Measurements from ENCODE around the gene ASB6.

ASB6 gene

DNA sequence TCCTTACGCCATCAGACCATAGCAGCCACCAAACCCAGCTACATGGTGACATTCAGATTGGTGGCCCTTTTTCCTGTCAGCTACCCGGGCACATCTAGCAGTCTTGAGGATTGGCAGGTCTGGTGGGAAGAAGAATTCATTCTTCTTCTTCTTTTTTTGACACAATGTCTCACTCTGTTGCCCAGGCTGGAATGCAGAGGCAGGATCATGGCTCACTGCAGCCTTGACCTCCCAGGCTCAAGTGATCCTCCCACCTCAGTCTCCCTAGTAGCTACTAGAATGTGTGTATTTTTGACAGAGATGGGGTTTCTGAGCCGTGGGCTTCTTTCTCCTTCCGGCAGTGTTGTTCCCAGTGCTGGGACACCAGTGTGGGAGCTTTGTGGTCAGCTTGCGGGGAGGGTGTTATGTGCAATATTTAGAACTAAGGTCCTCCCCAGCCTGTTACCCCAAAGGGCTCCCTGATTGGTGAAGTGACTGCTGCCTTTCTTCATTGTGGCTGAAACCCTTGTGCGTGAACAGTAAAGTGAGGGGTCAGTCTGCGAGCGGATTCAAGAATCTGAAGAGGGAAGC lies 12.6 kb downstream of the ASB6 start:
- Mint-ChIP-seq H3K4me3 (peak overlapping the region; percentile 84), H3K9me3 (no peaks in the 10 kb centered on the region), H3K4me1 (ENCODE audit: low read depth) (peaks cover 73% of the 10 kb centered on the region), H3K36me3 (ENCODE audit: low read depth) (peaks cover 83% of the 10 kb centered on the region), H3K27ac (peak overlapping the region; percentile 87), H3K27me3 (no peaks in the 10 kb centered on the region)
- DNase-seq = no peak

DNA sequence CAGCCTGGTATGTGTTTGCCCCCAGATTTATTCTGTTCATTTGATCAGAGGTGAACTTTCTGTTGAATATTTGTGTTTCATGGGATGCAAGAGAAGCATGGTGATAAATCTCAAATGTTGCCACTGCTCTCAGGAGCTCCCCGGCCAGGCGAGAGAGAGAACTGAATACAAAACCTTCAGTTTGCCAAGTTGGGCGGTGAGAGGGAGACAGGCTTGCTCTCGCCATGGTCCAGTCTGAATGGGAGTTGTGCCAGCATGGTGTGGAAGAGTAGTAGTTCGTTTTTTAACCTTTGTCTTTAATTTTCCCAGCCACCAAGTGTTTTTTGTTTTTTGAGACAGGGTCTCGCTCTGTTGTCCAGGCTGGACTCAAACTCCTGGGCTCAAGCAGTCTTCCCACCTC lies 13.2 kb downstream of the ASB6 start:
- Mint-ChIP-seq H3K9me3 (no peaks in the 10 kb centered on the region), H3K27ac (peak overlapping the region; percentile 87), H3K4me3 (peak overlapping the region; percentile 84), H3K4me1 (ENCODE audit: low read depth) (peaks cover 77% of the 10 kb centered on the region), H3K36me3 (ENCODE audit: low read depth) (peaks cover 78% of the 10 kb centered on the region), H3K27me3 (no peaks in the 10 kb centered on the region)
- no peak for DNase-seq

DNA sequence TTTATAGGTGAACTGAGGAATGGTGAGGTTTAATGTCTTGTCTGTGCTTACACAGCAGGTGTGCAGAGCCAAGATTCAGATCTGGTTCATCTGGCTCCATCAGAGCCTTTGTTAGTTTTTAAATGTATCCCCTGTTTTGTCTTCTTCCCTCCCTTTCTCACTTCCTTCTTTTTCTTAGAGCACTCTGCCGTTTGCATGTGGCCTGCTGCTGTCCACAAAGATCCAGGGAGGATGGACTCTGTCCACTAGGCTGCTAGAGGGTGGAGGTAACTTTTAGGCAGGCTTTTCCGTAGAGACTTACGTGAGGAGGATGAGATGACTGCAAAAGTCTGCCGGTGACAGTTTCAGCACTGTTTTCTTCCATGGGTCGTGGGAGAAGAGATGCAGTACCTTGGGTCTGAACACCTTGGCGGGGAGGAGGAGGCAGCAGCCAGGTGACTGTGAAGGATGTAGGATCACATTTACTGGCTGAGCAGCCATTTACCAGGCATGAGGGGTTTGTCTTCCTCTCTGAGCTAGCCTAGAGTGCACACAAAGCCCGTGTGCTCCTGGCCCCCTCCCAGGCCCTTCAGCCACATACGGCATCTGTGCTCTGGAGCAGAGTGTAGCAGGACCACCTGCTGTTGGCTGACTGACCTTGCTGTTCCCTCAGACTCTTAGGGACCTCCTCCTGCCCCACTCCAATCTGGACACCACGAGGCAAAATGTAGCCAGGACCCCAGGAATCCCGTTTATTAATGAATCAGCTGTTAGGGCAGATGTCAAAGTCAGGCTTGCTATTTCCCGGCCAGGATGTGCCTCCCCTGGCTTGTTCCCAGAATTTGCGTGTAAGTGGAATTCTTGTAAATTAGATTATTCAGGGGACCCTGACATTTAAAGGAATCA lies 14.2 kb downstream of the ASB6 start:
- Mint-ChIP-seq H3K4me1 (ENCODE audit: low read depth) (peaks cover 78% of the 10 kb centered on the region), H3K27ac (peak overlapping the region; percentile 88), H3K9me3 (no peaks in the 10 kb centered on the region), H3K4me3 (peak overlapping the region; percentile 84), H3K36me3 (ENCODE audit: low read depth) (peaks cover 69% of the 10 kb centered on the region), H3K27me3 (no peaks in the 10 kb centered on the region)
- no peak for DNase-seq

DNA sequence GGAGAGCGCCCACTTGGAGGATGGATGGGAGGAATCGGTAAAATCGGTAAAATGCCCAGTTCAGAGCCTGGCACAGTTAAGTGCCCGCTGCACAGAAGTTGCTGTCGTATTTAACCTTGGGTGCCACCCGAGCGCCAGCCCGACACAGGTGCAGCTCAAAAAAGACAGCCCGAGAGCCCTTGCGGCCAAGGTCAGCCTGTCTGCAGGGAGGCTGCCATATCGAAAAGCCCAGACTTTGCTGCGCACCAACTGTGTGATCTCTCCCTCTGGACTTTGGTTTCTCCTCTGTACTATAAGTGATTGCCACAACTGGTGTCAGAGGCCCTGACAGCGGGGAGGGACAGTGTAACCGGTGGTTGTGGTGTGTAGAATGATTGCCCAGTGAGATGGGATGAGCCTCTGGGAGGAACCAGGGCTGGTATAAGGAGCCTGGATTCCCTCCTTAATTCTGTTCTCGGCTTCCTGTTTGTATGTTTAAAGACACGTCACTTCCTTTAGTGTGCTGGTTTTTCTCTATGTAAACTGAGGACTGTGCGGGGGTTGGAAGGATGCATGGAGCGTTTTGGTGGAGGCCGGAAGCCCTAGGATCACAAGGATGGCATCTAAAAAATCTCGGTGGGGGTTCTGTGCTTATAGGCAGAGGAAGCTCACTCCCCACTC lies 15.2 kb downstream of the ASB6 start:
- Mint-ChIP-seq H3K27ac (peak overlapping the region; percentile 88), H3K36me3 (ENCODE audit: low read depth) (peaks cover 58% of the 10 kb centered on the region), H3K4me1 (ENCODE audit: low read depth) (peaks cover 68% of the 10 kb centered on the region), H3K4me3 (peak overlapping the region; percentile 84), H3K9me3 (no peaks in the 10 kb centered on the region), H3K27me3 (peaks cover 3% of the 10 kb centered on the region)
- DNase-seq = peak; percentile 65

DNA sequence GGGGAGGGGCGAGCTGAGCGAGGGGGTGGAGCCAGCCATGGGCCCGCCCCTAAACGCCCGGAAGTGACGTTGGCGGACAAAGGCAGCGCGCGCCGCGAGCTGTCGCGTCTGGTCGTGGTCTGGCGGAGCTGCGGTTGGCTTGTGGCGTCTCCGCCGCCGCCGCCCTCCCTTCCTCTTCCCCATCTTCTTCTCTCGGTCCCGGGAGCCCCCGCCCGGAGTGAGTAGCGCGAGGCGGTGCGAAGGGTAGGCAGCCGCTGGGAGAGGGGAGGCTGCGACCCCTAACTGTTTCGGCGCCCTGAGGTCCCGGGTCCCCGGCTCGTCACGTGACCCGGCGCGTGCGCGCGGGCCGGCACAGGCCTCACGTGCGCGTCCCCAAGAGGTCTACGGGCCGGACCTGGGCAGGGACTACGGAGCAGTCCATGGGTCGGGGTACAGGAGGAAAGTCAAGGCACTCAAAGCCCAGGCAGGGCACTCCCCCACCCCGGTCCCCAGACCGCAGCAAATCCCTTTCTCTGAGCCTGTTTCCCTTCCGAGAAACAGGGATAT lies 15.8 kb downstream of the ASB6 start, which contains the start of gene NTMT1:
TSS of gene NTMT1 (plus strand) at position 85 of the 546 bp plus-strand sequence. CDS start 6,541 bp downstream, outside the sequence.
- Mint-ChIP-seq H3K4me1 (ENCODE audit: low read depth) (peaks cover 62% of the 10 kb centered on the region), H3K4me3 (peak within 1 kb of the TSS; percentile 84), H3K27ac (peak within 1 kb of the TSS; percentile 91), H3K9me3 (no peaks in the 10 kb centered on the region), H3K36me3 (ENCODE audit: low read depth) (peaks cover 52% of the 10 kb centered on the region), H3K27me3 (peaks cover 9% of the 10 kb centered on the region)
- peak; percentile 97 for DNase-seq

DNA sequence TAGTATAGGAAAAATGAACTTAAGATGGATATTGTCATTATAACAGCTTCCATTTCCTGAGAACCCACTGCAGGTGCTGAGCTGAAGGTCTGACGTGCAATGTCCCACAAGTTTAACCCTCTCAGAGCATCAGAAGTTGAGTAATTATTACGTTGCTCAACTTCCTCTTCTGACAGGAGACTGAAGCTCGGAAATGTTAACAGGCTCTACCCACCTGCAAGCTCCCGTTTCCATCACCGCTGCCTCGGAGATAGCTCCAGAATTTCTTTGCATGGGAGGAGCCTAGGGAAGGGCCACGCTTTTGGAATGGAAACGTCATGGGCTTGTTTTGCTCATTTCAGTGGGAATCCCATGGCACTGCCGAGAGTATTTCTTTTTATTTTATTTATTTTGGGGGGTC lies 17.0 kb downstream of the ASB6 start:
- DNase-seq = no peak
- peaks cover 54% of the 10 kb centered on the region for H3K4me1 Mint-ChIP-seq (ENCODE audit: low read depth)

DNA sequence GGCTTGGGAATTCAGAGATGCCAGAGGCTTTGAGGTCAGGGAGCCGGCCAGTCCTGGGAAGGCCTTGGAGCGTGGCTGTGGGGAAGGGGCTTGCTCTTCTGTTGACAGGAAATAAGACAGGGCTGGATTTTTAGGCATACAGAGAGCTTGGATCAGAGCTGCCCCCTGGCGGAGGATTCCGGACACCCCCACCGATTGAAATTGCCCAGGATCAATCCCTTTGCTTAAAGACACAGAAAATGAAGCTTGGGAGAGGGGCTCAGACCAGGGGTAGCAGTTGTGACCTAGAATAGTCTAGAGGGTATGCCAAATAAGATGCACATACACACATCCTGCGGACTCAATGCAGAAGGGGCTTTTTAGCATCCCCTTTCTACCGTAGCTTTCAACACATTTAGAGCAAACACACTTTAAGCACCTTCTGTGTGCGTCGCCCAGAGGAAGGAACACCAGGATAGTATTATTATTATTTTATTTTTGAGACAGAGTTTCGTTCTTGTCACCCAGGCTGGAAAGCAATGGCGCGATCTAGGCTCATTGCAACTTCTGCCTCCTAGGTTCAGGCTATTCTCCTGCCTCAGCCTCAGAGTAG lies 17.7 kb downstream of the ASB6 start:
- peaks cover 33% of the 10 kb centered on the region for H3K36me3 Mint-ChIP-seq (ENCODE audit: low read depth)
- H3K9me3 Mint-ChIP-seq = no peaks in the 10 kb centered on the region
- peak overlapping the region; percentile 84 for H3K4me3 Mint-ChIP-seq
- DNase-seq = peak; percentile 83
- H3K27me3 Mint-ChIP-seq = peaks cover 21% of the 10 kb centered on the region
- peaks cover 49% of the 10 kb centered on the region for H3K4me1 Mint-ChIP-seq (ENCODE audit: low read depth)
- peak overlapping the region; percentile 81 for H3K27ac Mint-ChIP-seq

More for the DNA sequence above, 17.0 kb downstream of the ASB6 start:
- Mint-ChIP-seq H3K9me3 (no peaks in the 10 kb centered on the region), H3K27ac (peak overlapping the region; percentile 91), H3K27me3 (peaks cover 16% of the 10 kb centered on the region), H3K36me3 (ENCODE audit: low read depth) (peaks cover 40% of the 10 kb centered on the region), H3K4me3 (peak overlapping the region; percentile 84)

DNA sequence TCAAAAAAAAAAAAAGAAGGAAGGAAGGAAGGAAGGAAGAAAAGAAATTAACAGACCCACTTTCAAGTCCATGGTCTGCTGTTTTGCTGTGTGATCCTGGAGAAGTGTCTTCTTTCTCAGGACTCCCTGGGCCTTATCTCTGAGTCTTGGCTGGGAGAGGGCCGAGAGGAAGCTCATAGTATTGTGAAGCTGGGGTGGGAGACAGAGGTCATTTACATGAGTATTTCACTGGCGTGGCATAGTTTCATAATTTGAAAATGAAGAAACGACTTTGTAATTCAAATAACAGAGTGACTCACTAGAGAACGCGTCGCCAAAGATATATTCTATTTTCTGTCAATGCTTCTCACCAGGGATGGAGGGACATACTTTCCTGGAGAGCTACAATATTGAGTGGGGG lies 18.6 kb downstream of the ASB6 start:
- no peak for DNase-seq
- peaks cover 24% of the 10 kb centered on the region for H3K36me3 Mint-ChIP-seq (ENCODE audit: low read depth)
- H3K9me3 Mint-ChIP-seq = no peaks in the 10 kb centered on the region
- no peak overlapping the region for H3K4me3 Mint-ChIP-seq
- peaks cover 27% of the 10 kb centered on the region for H3K27me3 Mint-ChIP-seq
- H3K27ac Mint-ChIP-seq = no peak overlapping the region
- H3K4me1 Mint-ChIP-seq (ENCODE audit: low read depth) = peaks cover 40% of the 10 kb centered on the region

DNA sequence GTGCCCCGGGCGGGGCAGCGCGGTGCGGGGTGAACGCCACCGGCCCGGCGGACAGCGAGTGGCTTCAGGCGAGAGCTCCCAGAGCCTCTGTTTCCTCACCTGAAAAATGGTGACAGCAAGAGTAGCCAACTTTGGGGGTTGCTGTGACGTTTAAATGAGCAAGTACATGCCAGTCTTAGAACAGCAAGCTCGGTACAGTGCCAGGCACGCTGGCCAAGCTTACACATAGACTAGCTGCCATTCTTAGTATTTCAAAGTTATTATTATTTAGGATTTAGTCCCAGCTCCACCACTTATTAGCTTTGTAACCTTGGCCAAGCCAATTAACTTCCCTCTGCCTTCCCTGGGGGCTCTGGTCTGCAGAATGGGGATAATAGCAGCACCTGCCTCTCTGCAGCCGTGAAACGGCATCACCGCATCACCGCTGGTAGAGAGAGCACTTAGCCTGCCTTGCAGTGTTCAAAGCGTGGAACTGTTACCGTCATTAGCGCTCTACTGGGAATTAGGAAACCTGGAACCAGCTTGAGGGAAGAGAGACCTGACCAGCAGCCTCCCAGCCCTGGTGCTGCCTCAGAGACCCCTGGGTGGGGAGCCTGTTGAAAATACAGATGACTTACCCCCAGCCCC lies 21.2 kb downstream of the ASB6 start, which contains the start of gene C9orf50:
TSS of gene C9orf50 (minus strand) at position 433 of the 627 bp plus-strand sequence. CDS start 527 bp downstream, outside the sequence.
- Mint-ChIP-seq H3K4me1 (ENCODE audit: low read depth) (peaks cover 23% of the 10 kb centered on the region), H3K4me3 (peak within 1 kb of the TSS; percentile 18), H3K27me3 (peaks cover 28% of the 10 kb centered on the region), H3K36me3 (ENCODE audit: low read depth) (no peaks in the 10 kb centered on the region), H3K9me3 (no peaks in the 10 kb centered on the region), H3K27ac (no peak within 1 kb of the TSS)
- DNase-seq = no peak

DNA sequence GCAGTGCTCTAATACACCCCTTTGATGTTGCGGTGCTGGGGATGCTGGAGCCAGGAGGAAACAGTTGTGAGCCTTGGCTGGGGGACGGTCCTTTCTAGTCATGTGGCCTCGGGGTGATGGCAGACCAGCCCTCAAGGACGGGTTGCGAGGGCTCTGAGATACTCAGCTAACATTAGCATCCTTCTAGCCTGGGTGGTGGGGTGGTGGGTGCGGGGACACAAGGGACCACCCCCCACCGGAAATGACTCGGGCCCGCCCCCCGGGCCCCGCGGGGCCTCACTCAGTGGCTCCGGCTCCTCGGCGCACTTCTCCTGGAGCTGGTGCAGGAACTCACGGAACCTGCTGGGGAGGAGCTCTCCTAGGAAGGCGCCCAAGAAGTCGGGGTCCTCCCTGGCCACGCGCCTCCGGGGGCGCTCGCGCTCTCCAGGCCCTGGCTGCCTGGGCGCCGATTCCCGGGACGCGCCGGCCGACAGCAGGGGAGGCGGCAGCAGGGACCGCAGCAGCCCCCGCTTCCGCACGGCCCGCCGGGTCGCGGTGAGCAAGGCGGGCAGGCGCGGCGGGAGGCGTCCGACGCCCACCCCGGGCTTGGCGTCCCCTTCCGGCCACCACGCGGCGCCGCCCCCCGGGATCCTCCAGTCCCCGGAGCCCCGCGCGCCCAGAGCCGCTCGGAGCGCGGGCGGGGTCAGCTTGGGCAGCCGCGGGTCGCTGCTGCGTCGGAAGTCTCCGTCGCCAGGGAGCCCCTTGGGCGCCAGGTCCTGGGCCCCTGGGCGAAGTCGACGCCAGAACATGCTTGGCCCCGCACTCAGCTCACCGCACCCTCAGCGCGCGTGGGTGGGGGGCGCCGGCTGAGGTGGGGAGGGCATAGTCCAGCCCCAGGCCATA lies 21.9 kb downstream of the ASB6 start:
- H3K9me3 Mint-ChIP-seq = no peaks in the 10 kb centered on the region
- peaks cover 28% of the 10 kb centered on the region for H3K27me3 Mint-ChIP-seq
- H3K27ac Mint-ChIP-seq = no peak overlapping the region
- H3K36me3 Mint-ChIP-seq (ENCODE audit: low read depth) = no peaks in the 10 kb centered on the region
- peak overlapping the region; percentile 31 for H3K4me3 Mint-ChIP-seq
- peak; percentile 49 for DNase-seq
- peaks cover 17% of the 10 kb centered on the region for H3K4me1 Mint-ChIP-seq (ENCODE audit: low read depth)

DNA sequence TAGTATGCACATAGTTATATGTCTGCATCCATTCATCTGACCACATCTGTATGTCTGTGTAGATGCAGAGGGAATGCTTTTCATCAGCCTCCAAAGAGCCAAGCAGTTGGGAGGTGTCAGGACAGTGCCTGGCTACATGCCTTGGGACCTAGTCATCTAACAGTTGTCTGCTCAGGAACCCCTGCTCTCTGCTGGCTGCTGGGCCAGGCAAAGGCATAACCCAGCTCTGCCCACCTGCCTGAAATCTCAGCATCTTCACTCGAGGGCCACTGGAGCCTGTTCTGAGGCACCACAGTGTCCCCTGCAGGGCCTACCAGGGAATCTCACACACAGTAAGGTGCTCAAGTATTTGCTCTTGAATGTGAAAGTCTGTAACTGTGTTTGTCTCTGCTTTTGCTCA lies 24.8 kb downstream of the ASB6 start:
- Mint-ChIP-seq H3K4me1 (ENCODE audit: low read depth) (peaks cover 6% of the 10 kb centered on the region), H3K36me3 (ENCODE audit: low read depth) (no peaks in the 10 kb centered on the region), H3K27me3 (peaks cover 30% of the 10 kb centered on the region), H3K27ac (no peak overlapping the region), H3K4me3 (no peak overlapping the region), H3K9me3 (no peaks in the 10 kb centered on the region)
- DNase-seq = no peak

DNA sequence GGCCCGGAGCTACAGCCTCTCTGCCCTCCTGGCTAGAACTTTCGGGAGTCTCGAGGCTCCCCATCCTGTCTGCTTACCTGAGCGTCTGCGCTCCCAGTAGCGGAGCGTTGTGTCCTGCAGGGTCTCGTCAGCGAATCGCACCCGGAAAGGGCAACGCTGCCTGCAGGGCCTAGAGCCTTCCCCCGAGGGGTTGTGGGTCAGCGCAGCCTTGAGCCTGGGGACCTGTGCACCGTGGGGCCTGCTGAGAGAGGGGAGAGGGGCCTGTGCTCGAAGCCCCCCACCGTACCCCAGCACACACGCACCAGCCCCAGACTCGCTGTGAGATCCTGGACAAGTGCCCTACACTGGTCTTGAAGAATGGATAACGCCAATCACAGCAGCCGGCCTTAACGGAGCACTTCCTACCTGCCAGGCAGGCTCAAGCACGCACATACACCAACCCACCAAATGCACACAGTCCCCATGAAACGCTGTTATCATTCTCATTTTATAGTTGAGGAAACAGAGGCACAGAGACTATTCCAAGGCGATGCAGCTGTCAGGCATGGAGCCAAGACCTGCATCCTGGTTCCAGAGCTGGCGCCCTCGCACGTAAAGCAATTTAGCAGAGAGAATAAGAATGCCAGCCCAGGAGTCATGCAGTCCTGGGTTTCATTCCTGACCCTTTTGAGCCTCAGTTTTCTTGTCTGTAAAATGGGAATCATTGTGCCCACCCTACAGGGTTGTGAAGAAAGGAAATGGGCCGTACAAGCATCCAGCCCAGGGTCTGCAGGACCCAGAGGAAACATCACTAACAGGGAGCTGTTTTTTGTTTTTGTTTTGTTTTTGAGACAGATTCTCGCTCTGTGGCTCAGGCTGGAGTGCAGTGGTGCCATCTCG lies 26.3 kb downstream of the ASB6 start:
- Mint-ChIP-seq H3K27ac (no peak overlapping the region), H3K27me3 (peaks cover 15% of the 10 kb centered on the region), H3K4me1 (ENCODE audit: low read depth) (peaks cover 12% of the 10 kb centered on the region), H3K4me3 (no peak overlapping the region), H3K9me3 (no peaks in the 10 kb centered on the region), H3K36me3 (ENCODE audit: low read depth) (no peaks in the 10 kb centered on the region)
- no peak for DNase-seq

All from activated T-cell treated with anti-CD3 and anti-CD28 coated beads, Interleukin-2, amount 50 U/mL, for 24 hours (primary cell).